Progenitor cell of endocrine pancreas (in vitro differentiated cells): ENCODE results near the gene RPTOR. TPM values are rescaled to one million over a fixed set of nuclear protein-coding genes. Genes with fewer than 3 reads are reported as not detected.
A peak's percentile ranks its signal among the peaks of the same experiment; 100 is the strongest.

Experiments
- DNase-seq: peaks from one replicate; pipeline ENCODE4 v3.0.0; 2021; ENCODE audit warnings: low spot score; ENCODE audit not compliant: unreplicated experiment
- H3K27ac Mint-ChIP-seq: 2 replicates; pipeline ENCODE4 v1.8.0; 2021; ENCODE audit warnings: mild to moderate bottlenecking, moderate library complexity, mixed read lengths
- H3K27me3 Mint-ChIP-seq: 2 replicates; pipeline ENCODE4 v1.8.0; 2021; ENCODE audit warnings: mixed read lengths
- H3K36me3 Mint-ChIP-seq: 2 replicates; pipeline ENCODE4 v1.8.0; 2022; ENCODE audit warnings: mixed read lengths; ENCODE audit not compliant: insufficient read depth
- H3K4me1 Mint-ChIP-seq: 2 replicates; pipeline ENCODE4 v1.8.0; 2021; ENCODE audit warnings: low read depth, mixed read lengths
- H3K4me3 Mint-ChIP-seq: 2 replicates; pipeline ENCODE4 v1.8.0; 2021; ENCODE audit warnings: low read depth, mild to moderate bottlenecking, moderate library complexity, mixed read lengths
- H3K9me3 Mint-ChIP-seq: 2 replicates; pipeline ENCODE4 v1.8.0; 2021; ENCODE audit warnings: low read depth, mixed read lengths
- CTCF ChIP-seq: fragments of 200-600 bp; sonication (generic); IDR thresholded peaks from one replicate; pipeline ENCODE4 v1.5.0; 2021; ENCODE audit warnings: antibody characterized with exemption, mild to moderate bottlenecking; ENCODE audit not compliant: unreplicated experiment
- total RNA-seq: library from RNA; stranded (reverse); gene quantifications from 2 replicates; pipeline ENCODE4 v1.2.1, GENCODE V29; 2021

RPTOR gene
- total RNA-seq, 1 donor from 2014 or later, result 40.0 TPM

GRCh38 chr17:80969030-80969673 lies 424.5 kb downstream of the RPTOR start:
- Mint-ChIP-seq H3K27me3 (peaks cover 7% of the 10 kb centered on the region), H3K4me3 (no peak overlapping the region), H3K36me3 (peaks cover 7% of the 10 kb centered on the region), H3K4me1 (peaks cover 1% of the 10 kb centered on the region), H3K27ac (no peak overlapping the region), H3K9me3 (no peaks in the 10 kb centered on the region)
- TF ChIP-seq CTCF, result no peak
- DNase-seq, result no peak

- H3K27ac Mint-ChIP-seq, result no peak overlapping the region
- peaks cover 1% of the 10 kb centered on the region for H3K4me1 Mint-ChIP-seq
- TF ChIP-seq CTCF, result no peak
- peaks cover 10% of the 10 kb centered on the region for H3K27me3 Mint-ChIP-seq
- no peak overlapping the region for H3K4me3 Mint-ChIP-seq
- H3K36me3 Mint-ChIP-seq, result peaks cover 4% of the 10 kb centered on the region
- DNase-seq, result no peak
- H3K9me3 Mint-ChIP-seq, result no peaks in the 10 kb centered on the region
These were observed 425.0 kb downstream of the RPTOR start for GRCh38 chr17:80969674-80970043.

GRCh38 chr17:80970044-80970761 lies 425.6 kb downstream of the RPTOR start:
- H3K36me3 Mint-ChIP-seq, result peaks cover 4% of the 10 kb centered on the region
- H3K9me3 Mint-ChIP-seq, result no peaks in the 10 kb centered on the region
- H3K4me3 Mint-ChIP-seq, result no peak overlapping the region
- peaks cover 1% of the 10 kb centered on the region for H3K4me1 Mint-ChIP-seq
- no peak overlapping the region for H3K27ac Mint-ChIP-seq
- H3K27me3 Mint-ChIP-seq, result peaks cover 12% of the 10 kb centered on the region
- peak; percentile 51 for TF ChIP-seq CTCF
- no peak for DNase-seq

GRCh38 chr17:80970762-80971703 lies 426.4 kb downstream of the RPTOR start:
- H3K4me1 Mint-ChIP-seq, result peaks cover 1% of the 10 kb centered on the region
- TF ChIP-seq CTCF, result no peak
- peaks cover 12% of the 10 kb centered on the region for H3K27me3 Mint-ChIP-seq
- H3K36me3 Mint-ChIP-seq, result no peaks in the 10 kb centered on the region
- no peak for DNase-seq
- no peak overlapping the region for H3K27ac Mint-ChIP-seq
- no peak overlapping the region for H3K4me3 Mint-ChIP-seq
- H3K9me3 Mint-ChIP-seq, result no peaks in the 10 kb centered on the region

- Mint-ChIP-seq H3K4me3 (no peak overlapping the region), H3K27me3 (peaks cover 12% of the 10 kb centered on the region), H3K36me3 (no peaks in the 10 kb centered on the region), H3K27ac (no peak overlapping the region), H3K9me3 (no peaks in the 10 kb centered on the region), H3K4me1 (peaks cover 1% of the 10 kb centered on the region)
- DNase-seq, result no peak
- TF ChIP-seq CTCF, result no peak
These were observed 427.2 kb downstream of the RPTOR start for GRCh38 chr17:80971704-80972304.
